GM12874 (cell line): ENCODE results near the gene GSTM3.

Experiments
- TF ChIP-seq, protein P1 (sequence below): IDR thresholded peaks from 2 replicates; pipeline ENCODE4 v1.5.1; 2011; ENCODE audit warnings: low read depth, mild to moderate bottlenecking, control low read depth, low read length, moderate library complexity; ENCODE audit not compliant: insufficient read depth

GSTM3 gene

DNA sequence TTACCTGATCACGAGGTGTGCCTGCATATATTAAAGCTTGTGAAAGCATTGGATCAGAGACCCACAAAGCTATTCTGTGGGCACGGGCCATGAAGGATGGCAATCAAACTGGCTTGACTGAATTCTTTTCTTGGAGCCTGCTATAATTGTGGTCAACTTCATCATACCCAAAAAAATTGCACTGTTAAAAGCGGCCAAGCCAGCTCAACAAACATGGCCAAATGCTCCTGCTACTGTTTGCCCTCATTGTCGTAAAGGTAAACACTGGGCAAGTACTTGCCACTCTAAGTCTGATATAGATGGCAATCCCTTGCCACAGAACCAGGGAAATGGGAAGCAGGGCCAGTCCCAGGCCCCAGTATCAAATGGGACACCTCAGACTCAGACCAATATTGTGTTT, 35.4 kb downstream of the GSTM3 start:
- TF ChIP-seq, protein P1, sequence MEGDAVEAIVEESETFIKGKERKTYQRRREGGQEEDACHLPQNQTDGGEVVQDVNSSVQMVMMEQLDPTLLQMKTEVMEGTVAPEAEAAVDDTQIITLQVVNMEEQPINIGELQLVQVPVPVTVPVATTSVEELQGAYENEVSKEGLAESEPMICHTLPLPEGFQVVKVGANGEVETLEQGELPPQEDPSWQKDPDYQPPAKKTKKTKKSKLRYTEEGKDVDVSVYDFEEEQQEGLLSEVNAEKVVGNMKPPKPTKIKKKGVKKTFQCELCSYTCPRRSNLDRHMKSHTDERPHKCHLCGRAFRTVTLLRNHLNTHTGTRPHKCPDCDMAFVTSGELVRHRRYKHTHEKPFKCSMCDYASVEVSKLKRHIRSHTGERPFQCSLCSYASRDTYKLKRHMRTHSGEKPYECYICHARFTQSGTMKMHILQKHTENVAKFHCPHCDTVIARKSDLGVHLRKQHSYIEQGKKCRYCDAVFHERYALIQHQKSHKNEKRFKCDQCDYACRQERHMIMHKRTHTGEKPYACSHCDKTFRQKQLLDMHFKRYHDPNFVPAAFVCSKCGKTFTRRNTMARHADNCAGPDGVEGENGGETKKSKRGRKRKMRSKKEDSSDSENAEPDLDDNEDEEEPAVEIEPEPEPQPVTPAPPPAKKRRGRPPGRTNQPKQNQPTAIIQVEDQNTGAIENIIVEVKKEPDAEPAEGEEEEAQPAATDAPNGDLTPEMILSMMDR, result no peak

DNA sequence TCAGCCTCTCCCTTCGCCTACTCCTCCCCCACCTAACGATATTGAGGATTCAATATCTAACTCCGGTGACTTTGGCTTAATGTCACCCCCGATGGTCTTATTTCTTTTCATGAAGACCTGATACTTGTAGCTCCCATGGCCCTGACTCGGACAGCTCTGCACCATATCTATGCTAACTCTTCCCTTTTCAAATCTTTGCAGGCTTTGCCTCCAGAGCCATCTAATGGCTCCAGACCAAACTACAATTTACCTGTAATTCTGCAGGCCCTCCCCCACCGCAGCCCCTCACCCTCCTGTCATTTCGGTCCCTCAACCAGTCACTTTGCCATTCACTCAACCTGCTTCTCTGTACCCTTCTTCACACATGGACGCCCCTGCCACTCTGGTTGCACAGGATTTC, 36.7 kb downstream of the GSTM3 start:
- TF ChIP-seq, protein P1, result no peak

DNA sequence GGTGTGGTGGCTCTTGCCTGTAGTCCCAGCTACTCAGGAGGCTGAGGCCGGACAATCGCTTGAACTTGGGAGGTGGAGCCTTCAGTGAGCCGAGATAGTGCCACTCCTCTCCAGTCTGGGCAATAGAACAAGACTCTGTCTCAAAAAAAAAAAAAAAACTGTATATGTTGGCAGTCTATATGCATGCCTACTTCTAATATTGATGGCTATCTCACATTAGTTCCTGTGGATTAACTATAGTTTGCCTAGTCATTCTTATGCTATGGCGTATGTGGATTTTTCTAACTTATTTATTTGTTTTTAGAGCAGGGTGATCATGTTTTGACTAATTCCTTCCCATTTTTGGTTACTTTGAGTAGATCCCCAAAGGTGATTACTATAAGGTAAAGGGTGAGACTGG, 43.8 kb downstream of the GSTM3 start:
- TF ChIP-seq, protein P1, result no peak

DNA sequence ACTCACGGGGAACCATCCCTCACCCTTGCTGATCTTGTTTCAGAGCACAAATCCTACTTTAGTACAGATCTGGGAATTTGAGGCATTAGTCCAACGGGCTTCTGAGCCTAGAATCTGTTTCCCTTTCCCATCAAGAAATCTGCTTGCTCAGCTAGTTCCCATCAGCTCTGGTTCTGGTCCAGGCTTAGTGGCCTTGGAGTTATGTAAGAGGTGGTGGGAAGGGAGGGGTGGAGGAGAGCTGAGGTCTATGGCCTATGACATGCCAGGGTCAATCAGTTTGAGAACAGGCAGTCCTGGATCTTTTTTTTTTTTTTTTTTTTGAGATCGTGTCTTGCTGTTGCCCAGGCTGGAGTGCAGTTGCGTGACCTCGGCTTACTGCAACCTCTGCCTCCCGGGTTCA, 49.1 kb downstream of the GSTM3 start:
- TF ChIP-seq, protein P1, result no peak

DNA sequence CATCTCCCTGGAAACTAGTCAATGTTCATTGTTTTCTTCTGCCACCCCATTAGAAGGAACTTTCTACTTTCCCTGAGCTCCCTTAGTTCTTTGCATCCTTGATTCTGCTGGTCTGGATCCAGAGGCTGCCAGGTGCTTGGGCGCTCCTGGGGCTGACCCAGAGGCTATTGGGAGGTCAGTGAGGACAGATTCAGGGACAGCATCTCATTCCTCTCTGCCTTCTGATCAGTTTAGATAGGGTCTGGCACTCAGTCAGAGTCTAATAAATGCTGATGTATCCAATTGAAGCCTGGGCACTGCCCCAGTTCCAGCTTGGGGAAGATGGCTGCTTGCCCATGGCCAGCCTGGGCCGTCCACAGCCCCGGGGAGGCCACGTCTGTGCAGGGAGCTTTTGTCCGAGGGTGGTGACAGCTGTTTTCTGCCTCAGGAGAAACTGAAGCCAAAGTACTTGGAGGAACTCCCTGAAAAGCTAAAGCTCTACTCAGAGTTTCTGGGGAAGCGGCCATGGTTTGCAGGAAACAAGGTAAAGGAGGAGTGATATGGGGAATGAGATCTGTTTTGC, 50.9 kb downstream of the GSTM3 start:
- TF ChIP-seq, protein P1, result no peak

DNA sequence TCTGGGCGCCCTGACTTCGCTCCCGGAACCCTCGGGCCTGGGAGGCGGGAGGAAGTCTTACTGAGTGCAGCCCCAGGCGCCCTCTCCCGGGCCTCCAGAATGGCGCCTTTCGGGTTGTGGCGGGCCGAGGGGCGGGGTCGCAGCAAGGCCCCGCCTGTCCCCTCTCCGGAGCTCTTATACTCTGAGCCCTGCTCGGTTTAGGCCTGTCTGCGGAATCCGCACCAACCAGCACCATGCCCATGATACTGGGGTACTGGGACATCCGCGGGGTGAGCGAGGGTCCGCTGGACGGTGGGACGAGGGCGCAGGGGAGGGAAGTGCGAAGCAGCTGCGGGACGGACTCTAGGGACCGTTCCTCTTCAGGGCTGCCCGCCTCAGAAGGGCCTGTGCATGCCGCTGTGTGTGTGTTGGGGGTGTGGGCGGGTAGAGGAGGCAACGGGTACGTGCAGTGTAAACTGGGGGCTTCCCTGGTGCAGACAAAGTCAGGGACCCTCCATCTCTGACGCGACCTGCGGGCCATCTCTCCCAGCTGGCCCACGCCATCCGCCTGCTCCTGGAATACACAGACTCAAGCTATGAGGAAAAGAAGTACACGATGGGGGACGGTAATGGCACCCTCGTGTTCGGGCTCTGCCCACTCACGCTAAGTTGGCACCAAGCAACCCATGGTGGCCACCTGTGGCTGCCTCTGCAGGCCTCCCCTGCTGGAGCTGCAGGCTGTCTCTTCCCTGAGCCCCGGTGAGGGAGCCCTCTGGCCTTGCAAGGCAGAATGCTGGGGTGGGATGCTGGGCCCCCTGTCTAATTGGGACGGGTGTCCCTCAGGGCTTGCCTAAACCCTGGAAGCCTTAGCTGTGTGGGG, 53.0 kb downstream of the GSTM3 start, which contains the start of gene GSTM1:
Gene GSTM1, plus strand, starts transcription at position 177 of the 859 bp plus-strand sequence. Its CDS starts 57 bp downstream, at position 234.
- TF ChIP-seq, protein P1, result no peak
